Measurements from ENCODE around the gene METTL26. TPM values are rescaled to one million over a fixed set of nuclear protein-coding genes. Genes with fewer than 3 reads are reported as not detected.
A peak's percentile ranks its signal among the peaks of the same experiment; 100 is the strongest.

Gene METTL26
- total and polyA plus RNA-seq, 9 of the 15 experiments (the other 6 are each of a cell fraction or from before 2014, with no cell fraction given) = 7.3 to 262 (median 80.9) TPM

- peak; percentile 90 to 95 for TF ChIP-seq MNT (conservative IDR thresholded peaks at IDR 0.05)
- TF ChIP-seq RHOXF2B (CRISPR knock-in tag; conservative IDR thresholded peaks at IDR 0.05) = no peak
- TF ChIP-seq MEIS2 (IDR thresholded peaks at IDR 0.05; ENCODE audit: partially characterized antibody) = no peak
- TF ChIP-seq CCNT2 (IDR thresholded peaks at IDR 0.05; ENCODE audit: borderline replicate concordance, extremely low read depth, insufficient read length, low read depth, low read length) = peak; percentile 28
- no peak; the same call in 1 of the 2 replicates for TF ChIP-seq RUNX1 (IDR thresholded peaks at IDR 0.05; ENCODE audit: low read depth)
- TF ChIP-seq ZNF253 (CRISPR knock-in tag; conservative IDR thresholded peaks at IDR 0.05) = no peak
- no peak for TF ChIP-seq BRF1 (IDR thresholded peaks at IDR 0.05; ENCODE audit: borderline replicate concordance, extremely low read depth, insufficient read length)
- TF ChIP-seq ZNF444 (CRISPR knock-in tag; IDR thresholded peaks at IDR 0.05) = no peak
- TF ChIP-seq CHD2 (IDR thresholded peaks at IDR 0.05; ENCODE audit: low read depth, low read length) = peak; percentile 4; the same call in 1 of the 2 replicates
- no peak for TF ChIP-seq ZNF76 (CRISPR knock-in tag; IDR thresholded peaks at IDR 0.05; ENCODE audit: borderline replicate concordance)
- TF ChIP-seq NFE2L1 (tag; IDR thresholded peaks at IDR 0.05; ENCODE audit: borderline replicate concordance, low read depth) = no peak
- TF ChIP-seq GTF2E2 (tag; IDR thresholded peaks at IDR 0.05) = no peak; the same call in 1 of the 2 replicates
- no peak for TF ChIP-seq DACH1 (IDR thresholded peaks at IDR 0.05; ENCODE audit: partially characterized antibody)
- no peak for TF ChIP-seq ZNF384 (IDR thresholded peaks at IDR 0.05; ENCODE audit: low read depth, low read length)
- no peak for TF ChIP-seq ZBTB2 (IDR thresholded peaks at IDR 0.05)
- TF ChIP-seq AFF4 (CRISPR knock-in tag; IDR thresholded peaks at IDR 0.05) = peak; percentile 51; the same call in 1 of the 2 replicates
- no peak for TF ChIP-seq RFX7 (CRISPR knock-in tag; IDR thresholded peaks at IDR 0.05)
- 0 out of 2 replicates have a peak, but pooled peaks have one; percentile 61 for TF ChIP-seq NR4A1 (CRISPR knock-in tag; IDR thresholded peaks at IDR 0.05)
- TF ChIP-seq NR4A1 (tag; IDR thresholded peaks at IDR 0.05) = no peak
- no peak for TF ChIP-seq ZNF695 (CRISPR knock-in tag; IDR thresholded peaks at IDR 0.05)
- TF ChIP-seq CREM (IDR thresholded peaks at IDR 0.05; ENCODE audit: low read depth) = peak; percentile 70
- TF ChIP-seq SNIP1 (IDR thresholded peaks at IDR 0.05; ENCODE audit: low read depth) = no peak
- TF ChIP-seq HOXB6 (CRISPR knock-in tag; IDR thresholded peaks at IDR 0.05; ENCODE audit: borderline replicate concordance) = no peak
Observed at GRCh38 chr16:588889-589657, 47.0 kb downstream of the METTL26 start (continued).
